HEK293 (cell line): ENCODE results near the gene DNAH5.

Experiments
- CTCF ChIA-PET: fragments of 350-600 bp; formaldehyde crosslinking; extraction: SDS; loops from one replicate; lab custom pipeline; 2021; ENCODE audit warnings: antibody characterized with exemption; lab: Yijun Ruan, JAX
- POLR2A ChIA-PET: fragments of 300-600 bp; formaldehyde crosslinking; extraction: SDS; loops from one replicate; lab custom pipeline; 2020; ENCODE audit warnings: antibody characterized with exemption, inconsistent platforms; lab: Yijun Ruan, JAX
- H3K27ac ChIP-seq: fragments of 200-500 bp; sonication (Bioruptor generic); 2 replicates; pipeline ENCODE4 v1.5.1; 2014; ENCODE audit warnings: low read depth, low read length, control low read depth, inconsistent platforms; ENCODE audit errors: extremely low read depth
- H3K36me3 ChIP-seq, 2 experiments: fragments of 200-500 bp in 1 of 2; sonication (Bioruptor generic) in 1 of 2; 1 replicate in 1 of 2; 2 replicates in 1 of 2; pipeline ENCODE4 v1.5.1; 2014 to 2017; ENCODE audit warnings: inconsistent platforms in 2 of 2, low read length in 2 of 2; ENCODE audit not compliant: control insufficient read depth in 2 of 2, insufficient read depth in 1 of 2
- H3K4me1 ChIP-seq: fragments of 200-500 bp; sonication (Bioruptor generic); 2 replicates; pipeline ENCODE4 v1.5.1; 2014; ENCODE audit warnings: mild to moderate bottlenecking, low read length, inconsistent platforms; ENCODE audit not compliant: control insufficient read depth, insufficient read depth
- H3K4me3 ChIP-seq: 2 replicates; pipeline ENCODE4 v1.5.1; 2011; ENCODE audit warnings: low read depth, mild to moderate bottlenecking, control low read depth, low read length, moderate library complexity
- H3K9me3 ChIP-seq: fragments of 200-500 bp; sonication (Bioruptor generic); 2 replicates; pipeline ENCODE4 v1.5.1; 2014; ENCODE audit warnings: low read depth, low read length, inconsistent platforms; ENCODE audit not compliant: control insufficient read depth, insufficient read depth
- CTCF ChIP-seq: fragments of 450-650 bp; formaldehyde crosslinking; IDR thresholded peaks from 2 replicates; pipeline ENCODE4 v1.5.1; 2016; ENCODE audit warnings: missing biosample characterization, missing genetic modification characterization
- HOXC10 ChIP-seq: sonication (generic); formaldehyde crosslinking; IDR thresholded peaks from 2 replicates; pipeline ENCODE4 v1.8.1; 2023; ENCODE audit warnings: mild to moderate bottlenecking, missing genetic modification reagents
- HOXD13 ChIP-seq: sonication (generic); formaldehyde crosslinking; IDR thresholded peaks from 2 replicates; pipeline ENCODE4 v1.8.0; 2022; ENCODE audit warnings: missing genetic modification reagents, borderline replicate concordance
- KLF17 ChIP-seq: fragments of 450-650 bp; formaldehyde crosslinking; IDR thresholded peaks from 2 replicates; pipeline ENCODE4 v1.5.1; 2016; ENCODE audit warnings: missing biosample characterization, missing genetic modification characterization
- PRDM6 ChIP-seq: fragments of 450-650 bp; formaldehyde crosslinking; IDR thresholded peaks from 2 replicates; pipeline ENCODE4 v1.5.1; 2017; ENCODE audit warnings: missing biosample characterization, missing genetic modification characterization
- WT1 ChIP-seq: fragments of 450-650 bp; formaldehyde crosslinking; IDR thresholded peaks from 2 replicates; pipeline ENCODE4 v1.5.1; 2016; ENCODE audit warnings: missing biosample characterization, missing genetic modification characterization
- ZNF169 ChIP-seq: fragments of 450-650 bp; formaldehyde crosslinking; IDR thresholded peaks from 2 replicates; pipeline ENCODE4 v1.5.1; 2016; ENCODE audit warnings: missing biosample characterization, missing genetic modification characterization
- ZNF184 ChIP-seq: fragments of 450-650 bp; IDR thresholded peaks from 2 replicates; pipeline ENCODE4 v1.5.1; 2018; ENCODE audit warnings: missing biosample characterization, mild to moderate bottlenecking, missing genetic modification characterization
- ZNF280D ChIP-seq: fragments of 450-650 bp; formaldehyde crosslinking; IDR thresholded peaks from 2 replicates; pipeline ENCODE4 v1.5.1; 2016; ENCODE audit warnings: missing biosample characterization, missing genetic modification characterization
- ZNF391 ChIP-seq: fragments of 450-650 bp; formaldehyde crosslinking; IDR thresholded peaks from 2 replicates; pipeline ENCODE4 v1.5.1; 2016; ENCODE audit warnings: low read depth, missing biosample characterization, missing genetic modification characterization, borderline replicate concordance
- ZNF404 ChIP-seq: fragments of 450-650 bp; formaldehyde crosslinking; IDR thresholded peaks from 2 replicates; pipeline ENCODE4 v1.5.1; 2017; ENCODE audit warnings: missing biosample characterization, missing genetic modification characterization
- ZNF473 ChIP-seq: fragments of 450-650 bp; formaldehyde crosslinking; IDR thresholded peaks from 2 replicates; pipeline ENCODE4 v1.5.1; 2017; ENCODE audit warnings: missing biosample characterization, missing genetic modification characterization
- ZNF514 ChIP-seq: fragments of 450-650 bp; formaldehyde crosslinking; IDR thresholded peaks from 2 replicates; pipeline ENCODE4 v1.5.1; 2016; ENCODE audit warnings: missing biosample characterization, missing genetic modification characterization
- ZNF560 ChIP-seq: fragments of 450-650 bp; formaldehyde crosslinking; IDR thresholded peaks from 2 replicates; pipeline ENCODE4 v1.5.1; 2017; ENCODE audit warnings: missing biosample characterization, missing genetic modification characterization, borderline replicate concordance
- ZNF677 ChIP-seq: fragments of 450-650 bp; IDR thresholded peaks from 2 replicates; pipeline ENCODE4 v1.5.0; 2018; ENCODE audit warnings: missing biosample characterization, mild to moderate bottlenecking, missing genetic modification characterization, moderate library complexity

The DNAH5 gene

GRCh38 chr5:13930541-13931171, 13.8 kb downstream of the DNAH5 start:
- ChIA-PET POLR2A (no interaction called here), CTCF (interaction anchor here (1.1 kb wide), 1 partner anchor 26 kb away, joined by 3 read pairs; no protein-coding TSS in a partner anchor)
- no peaks in the 10 kb centered on the region for H3K36me3 ChIP-seq
- H3K4me3 ChIP-seq: no peak overlapping the region
- H3K27ac ChIP-seq: no peak overlapping the region
- H3K9me3 ChIP-seq: no peaks in the 10 kb centered on the region; the same call in 1 of the 2 replicates
- TF ChIP-seq ZNF514 (tag by site-specific recombination): no peak
- TF ChIP-seq ZNF560 (tag by site-specific recombination): no peak
- no peak for TF ChIP-seq ZNF677
- TF ChIP-seq WT1 (tag by site-specific recombination): no peak
- TF ChIP-seq ZNF473: no peak
- TF ChIP-seq ZNF184: no peak
- no peak for TF ChIP-seq HOXD13 (CRISPR knock-in tag)
- TF ChIP-seq ZNF169 (tag by site-specific recombination): no peak
- TF ChIP-seq ZNF404 (tag by site-specific recombination): no peak
- no peaks in the 10 kb centered on the region for H3K4me1 ChIP-seq

- H3K27ac ChIP-seq: no peak overlapping the region
- H3K4me1 ChIP-seq: no peaks in the 10 kb centered on the region
- no peaks in the 10 kb centered on the region for H3K36me3 ChIP-seq
- H3K9me3 ChIP-seq: no peaks in the 10 kb centered on the region
- POLR2A ChIA-PET: no interaction called here
- H3K4me3 ChIP-seq: no peak overlapping the region
- TF ChIP-seq ZNF280D (tag by site-specific recombination) (no peak), CTCF (no peak), ZNF391 (tag by site-specific recombination) (no peak), PRDM6 (tag by site-specific recombination) (no peak), KLF17 (no peak), HOXC10 (CRISPR knock-in tag) (no peak)
- CTCF ChIA-PET: interaction anchor here (0.9 kb wide), 1 partner anchor 722 kb away, joined by 3 read pairs; no protein-coding TSS in a partner anchor
Observed at GRCh38 chr5:13926731-13927130, 17.8 kb downstream of the DNAH5 start.
